K562 (cell line): Measurements from ENCODE around the gene MADCAM1. TPM values are rescaled to one million over a fixed set of nuclear protein-coding genes. Genes with fewer than 3 reads are reported as not detected.
A peak's percentile ranks its signal among the peaks of the same experiment; 100 is the strongest.

ENCODE experiments used
- ATF3 ChIP-seq, 2 experiments: fragments of 450-650 bp in 1 of 2; sonication (generic) in 1 of 2; formaldehyde crosslinking in 1 of 2; IDR thresholded peaks in 1 of 2; conservative IDR thresholded peaks in 1 of 2; 2 replicates each; pipeline versions ENCODE4 v1.6.1 to v1.8.1; 2016 to 2023; ENCODE audit warnings: mild to moderate bottlenecking in 2 of 2, moderate library complexity in 2 of 2, inconsistent platforms in 1 of 2, missing genetic modification reagents in 1 of 2
- BCL6 ChIP-seq: fragments of 250-450 bp; sonication (Bioruptor Pico); IDR thresholded peaks from 2 replicates; pipeline ENCODE4 v1.4.0; 2020
- CHD7 ChIP-seq: fragments of 200-600 bp; sonication (generic); IDR thresholded peaks from one replicate; pipeline ENCODE4 v1.6.1; 2012; ENCODE audit warnings: mild to moderate bottlenecking, low read depth, low read length, inconsistent platforms
- FOXK2 ChIP-seq, 2 experiments: fragments of 450-650 bp; IDR thresholded peaks in 1 of 2; conservative IDR thresholded peaks in 1 of 2; 2 replicates each; pipeline ENCODE4 v1.6.1; 2016; ENCODE audit warnings: low read depth in 2 of 2, mild to moderate bottlenecking in 1 of 2
- GATA2 ChIP-seq: sonication (generic); formaldehyde crosslinking; IDR thresholded peaks from 2 replicates; pipeline ENCODE4 v1.4.0; 2020; ENCODE audit warnings: mild to moderate bottlenecking, missing genetic modification reagents
- GTF2E2 ChIP-seq: fragments of 200-800 bp; sonication (Bioruptor generic); IDR thresholded peaks from 2 replicates; pipeline ENCODE4 v1.6.1; 2016; ENCODE audit warnings: missing genetic modification characterization, missing compliant biosample characterization
- PHF8 ChIP-seq: fragments of 200-600 bp; sonication (generic); IDR thresholded peaks from 2 replicates; pipeline ENCODE4 v1.6.1; 2012; ENCODE audit warnings: mixed run types, mild to moderate bottlenecking, inconsistent platforms, low read length, moderate library complexity, borderline replicate concordance
- POU5F1 ChIP-seq: fragments of 150-350 bp; IDR thresholded peaks from 2 replicates; pipeline ENCODE4 v1.6.1; 2014; ENCODE audit warnings: borderline replicate concordance, low read length, low read depth, mild to moderate bottlenecking; ENCODE audit not compliant: partially characterized antibody
- SIRT6 ChIP-seq: IDR thresholded peaks from one replicate; pipeline ENCODE4 v1.6.1; 2012; ENCODE audit warnings: low read depth, mild to moderate bottlenecking, control low read depth, inconsistent platforms, low read length, moderate library complexity
- SRSF7 ChIP-seq: fragments of 200-400 bp; formaldehyde crosslinking; optimal IDR thresholded peaks from 2 replicates; pipeline ENCODE3; 2017; ENCODE audit warnings: mild to moderate bottlenecking, low read depth, low read length
- ZBTB2 ChIP-seq: fragments of 450-650 bp; IDR thresholded peaks from 2 replicates; pipeline ENCODE4 v1.6.1; 2016; ENCODE audit warnings: antibody characterized with exemption
- ZNF589 ChIP-seq: fragments of 200-800 bp; sonication (Bioruptor generic); IDR thresholded peaks from 2 replicates; pipeline ENCODE4 v1.6.1; 2016; ENCODE audit warnings: low read depth, missing genetic modification characterization, missing compliant biosample characterization
- polyA plus RNA-seq, 8 experiments: library from polyadenylated mRNA; depleted of rRNA in 4 of 8; stranded (reverse) in 5 of 8; unstranded in 3 of 8; fragments of >200 nt; fragmentation: Nextera tagmentation in 2 of 8; fragmentation: Illumina TruSeq in 1 of 8; extraction: Ambion mirVana in 2 of 8; extraction: Trizol in 1 of 8; gene quantifications; 2 replicates each; pipeline versions ENCODE4 v1.2.1 to v1.2.3, GENCODE V29; 2011 to 2014; ENCODE audit warnings: inconsistent platforms in 1 of 8, missing spikeins in 1 of 8
- total RNA-seq, 7 experiments: library from RNA; depleted of rRNA in 6 of 7; stranded (reverse); fragments of >200 nt in 6 of 7; fragmentation: Illumina TruSeq in 2 of 7; extraction: Trizol in 2 of 7; gene quantifications; 2 replicates each; pipeline versions ENCODE4 v1.2.1 to v1.2.3, GENCODE V29; 2011 to 2021; ENCODE audit warnings: low replicate concordance in 1 of 7

MADCAM1 gene
- total and polyA plus RNA-seq, 9 of the 15 experiments (the other 6 are each of a cell fraction or from before 2014, with no cell fraction given) = 0.09 to 0.36 (median 0.09) TPM; not detected in 6

- TF ChIP-seq FOXK2 (conservative IDR thresholded peaks at IDR 0.05 in 1 of 2, IDR thresholded peaks at IDR 0.05 in 1 of 2; ENCODE audit: low read depth in 2 of 2) (no peak), SIRT6 (no peak), BCL6 (CRISPR knock-in tag) (no peak), GTF2E2 (tag) (no peak), ZBTB2 (0 out of 2 replicates have a peak, but pooled peaks have one; percentile 30), GATA2 (CRISPR knock-in tag) (peak; percentile 68), SRSF7 (no peak), ATF3 (IDR thresholded peaks at IDR 0.05) (no peak), ATF3 (CRISPR knock-in tag; conservative IDR thresholded peaks at IDR 0.05) (no peak), ZNF589 (CRISPR knock-in tag) (no peak), PHF8 (peak; percentile 22; the same call in 1 of the 2 replicates), POU5F1 (no peak), CHD7 (no peak)
These were observed 34.4 kb upstream of the MADCAM1 start (continued) for GRCh38 chr19:461721-462551.
